SHP77 treated with DMSO at 0.1 percent for 48 hours (cell line): ENCODE results near the gene EXOC1.
"Not testable (repeated sequence)": the region's sequence is repeated elsewhere in the genome, so short reads cannot be mapped to it uniquely, and the experiment has no call there.

Source experiments
- DNase-seq: peaks from one replicate; lab custom pipeline; 2025; lab: John Stamatoyannopoulos, UW

Gene EXOC1, protein sequence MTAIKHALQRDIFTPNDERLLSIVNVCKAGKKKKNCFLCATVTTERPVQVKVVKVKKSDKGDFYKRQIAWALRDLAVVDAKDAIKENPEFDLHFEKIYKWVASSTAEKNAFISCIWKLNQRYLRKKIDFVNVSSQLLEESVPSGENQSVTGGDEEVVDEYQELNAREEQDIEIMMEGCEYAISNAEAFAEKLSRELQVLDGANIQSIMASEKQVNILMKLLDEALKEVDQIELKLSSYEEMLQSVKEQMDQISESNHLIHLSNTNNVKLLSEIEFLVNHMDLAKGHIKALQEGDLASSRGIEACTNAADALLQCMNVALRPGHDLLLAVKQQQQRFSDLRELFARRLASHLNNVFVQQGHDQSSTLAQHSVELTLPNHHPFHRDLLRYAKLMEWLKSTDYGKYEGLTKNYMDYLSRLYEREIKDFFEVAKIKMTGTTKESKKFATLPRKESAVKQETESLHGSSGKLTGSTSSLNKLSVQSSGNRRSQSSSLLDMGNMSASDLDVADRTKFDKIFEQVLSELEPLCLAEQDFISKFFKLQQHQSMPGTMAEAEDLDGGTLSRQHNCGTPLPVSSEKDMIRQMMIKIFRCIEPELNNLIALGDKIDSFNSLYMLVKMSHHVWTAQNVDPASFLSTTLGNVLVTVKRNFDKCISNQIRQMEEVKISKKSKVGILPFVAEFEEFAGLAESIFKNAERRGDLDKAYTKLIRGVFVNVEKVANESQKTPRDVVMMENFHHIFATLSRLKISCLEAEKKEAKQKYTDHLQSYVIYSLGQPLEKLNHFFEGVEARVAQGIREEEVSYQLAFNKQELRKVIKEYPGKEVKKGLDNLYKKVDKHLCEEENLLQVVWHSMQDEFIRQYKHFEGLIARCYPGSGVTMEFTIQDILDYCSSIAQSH

GRCh38 chr4:55853484-55854046 lies at the start of gene EXOC1:
Gene EXOC1 (plus strand): TSS chr4:55853648. CDS start chr4:55858324, 4,676 bp downstream.
- DNase-seq: peak; percentile 98

- DNase-seq: no peak
These were observed 45.9 kb upstream of the EXOC1 start for GRCh38 chr4:55807556-55807955.

DNA sequence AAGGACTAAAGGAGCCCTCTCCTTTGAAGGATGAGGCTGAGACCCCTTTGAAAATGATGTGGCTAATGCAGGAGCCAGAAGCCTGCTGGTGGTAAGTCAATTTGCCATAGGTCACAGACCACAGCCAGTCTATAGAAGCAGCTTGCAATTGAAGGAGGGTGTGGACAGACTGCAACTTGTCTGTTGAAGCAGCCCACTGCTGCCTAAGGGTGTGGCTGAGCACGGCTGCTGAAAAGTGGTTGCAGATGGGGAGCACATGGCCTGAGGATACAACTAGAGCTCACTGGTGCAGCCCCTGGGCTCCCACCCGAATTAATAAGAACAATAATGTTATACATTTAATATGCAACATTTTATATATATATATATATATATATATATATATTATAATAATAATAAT lies 45.3 kb upstream of the EXOC1 start:
- no peak for DNase-seq

DNA sequence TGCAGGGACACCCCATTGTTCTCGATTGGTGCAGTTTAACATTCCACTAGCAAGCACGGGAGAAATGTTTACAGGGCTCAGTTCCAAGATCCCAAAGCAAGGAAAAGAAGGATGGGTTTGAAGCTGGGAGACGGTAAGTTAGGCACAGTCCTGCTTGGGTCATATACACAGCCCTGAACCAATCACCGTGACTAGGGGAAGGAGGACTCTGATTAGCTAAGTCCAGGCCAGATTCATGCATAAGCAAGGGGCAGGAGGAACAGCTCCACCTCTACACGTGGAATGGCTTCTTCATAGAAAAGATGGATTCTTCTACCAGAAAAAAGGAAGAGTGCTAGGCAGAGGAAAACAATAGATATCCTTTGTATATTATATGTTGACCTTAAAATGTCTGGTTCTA lies 44.8 kb upstream of the EXOC1 start:
- DNase-seq: no peak

DNA sequence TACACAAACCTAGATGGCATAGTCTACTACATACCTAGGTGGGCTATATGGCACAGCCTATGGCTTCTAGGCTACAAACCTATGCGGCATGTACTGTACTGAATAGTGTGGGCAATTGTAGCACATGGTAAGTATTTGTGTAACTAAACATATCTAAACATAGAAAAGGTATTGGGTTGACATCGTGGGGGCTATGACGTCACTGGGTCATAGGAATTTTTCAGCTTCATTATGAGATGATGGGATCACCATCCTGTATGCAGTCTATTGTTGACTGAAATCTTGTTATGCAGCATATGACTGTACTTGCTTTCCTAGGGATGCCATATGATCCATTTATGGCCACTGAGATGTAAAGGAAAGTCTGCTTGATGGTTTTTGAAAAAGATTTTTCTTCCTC lies 35.8 kb upstream of the EXOC1 start:
- no peak for DNase-seq

DNA sequence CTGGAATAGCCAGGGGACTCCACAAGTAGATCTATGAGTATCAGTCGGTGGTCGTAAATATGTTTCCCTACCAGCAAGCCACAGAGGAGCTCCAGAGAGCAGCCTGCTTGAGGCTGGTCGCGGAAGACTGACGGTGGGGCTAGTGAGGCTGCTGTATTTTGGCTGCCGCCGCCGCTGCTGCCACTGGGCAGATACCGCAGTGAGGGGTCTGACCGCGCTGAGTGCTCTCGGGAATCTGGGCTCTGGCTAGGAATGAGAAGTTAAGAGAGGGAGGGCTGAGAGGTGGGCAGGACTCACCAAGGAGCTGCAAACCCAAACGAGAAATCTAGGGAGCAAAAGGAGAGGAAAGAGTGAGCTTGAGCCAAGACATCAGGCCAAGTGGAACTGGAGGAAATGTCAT lies 33.8 kb upstream of the EXOC1 start, which contains the start of gene EXOC1L:
Gene EXOC1L (plus strand): TSS at position 157 of the 400 bp plus-strand sequence. CDS start 237 bp downstream, at position 394.
- DNase-seq: no peak

DNA sequence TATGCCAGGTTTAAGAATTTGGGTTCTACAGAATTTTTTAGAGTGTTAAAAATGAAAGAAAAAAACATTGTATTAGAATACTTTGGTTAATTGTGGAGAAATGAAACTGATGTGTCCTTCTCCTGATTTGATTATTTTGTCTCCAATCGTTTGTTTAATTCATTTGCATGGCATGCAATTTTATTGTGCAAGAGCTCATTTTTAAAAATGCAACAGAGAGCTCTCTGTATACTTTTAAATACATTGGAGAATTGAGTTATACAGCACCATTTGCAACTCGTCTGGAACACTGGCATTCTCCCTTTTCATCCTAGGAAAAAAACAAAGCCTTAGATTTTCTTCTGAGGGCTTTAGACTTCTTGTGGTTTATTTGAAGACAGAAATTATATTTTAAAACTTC lies 33.2 kb upstream of the EXOC1 start:
- DNase-seq: no peak

GRCh38 chr4:55822329-55822728 lies 31.1 kb upstream of the EXOC1 start:
- no peak for DNase-seq

DNA sequence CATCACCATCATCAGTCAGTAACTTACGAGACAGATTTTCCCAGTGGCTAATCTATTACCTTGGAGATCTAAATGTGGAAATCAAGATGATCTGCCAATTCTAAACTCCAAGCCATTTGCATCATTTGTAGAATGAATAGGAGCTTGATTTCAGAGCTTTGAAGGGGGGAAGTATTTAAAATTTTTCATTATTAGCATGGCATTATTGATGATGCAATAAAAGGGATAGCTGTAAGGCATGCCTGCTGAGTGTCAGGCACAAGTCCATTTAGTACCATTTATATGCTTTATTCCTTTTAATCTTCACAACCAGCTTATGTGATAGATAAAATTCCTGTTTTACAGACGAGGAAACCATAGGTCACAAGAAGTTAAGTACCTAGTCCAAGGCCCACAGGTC lies 28.6 kb upstream of the EXOC1 start:
- DNase-seq: no peak

- DNase-seq: no peak
These were observed 26.5 kb upstream of the EXOC1 start for GRCh38 chr4:55826986-55827385.

DNA sequence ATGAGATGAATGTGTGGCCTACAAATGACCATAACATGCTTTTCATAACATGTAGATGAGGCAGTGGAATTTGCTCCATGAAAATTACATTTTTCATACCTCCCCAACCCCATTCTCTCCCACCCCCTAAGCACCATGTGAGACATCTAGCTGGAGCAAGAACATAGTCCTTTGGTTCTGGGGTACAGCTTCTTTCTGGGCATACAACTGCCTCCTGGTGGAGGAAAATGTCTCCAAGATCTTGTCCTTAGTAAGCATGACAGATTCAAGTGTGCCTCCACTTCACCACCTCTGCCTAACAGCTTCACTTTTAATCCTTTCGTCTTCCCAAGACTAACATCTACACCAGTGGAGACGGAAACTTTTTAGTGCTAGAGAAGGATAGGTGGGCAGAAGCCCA lies 25.9 kb upstream of the EXOC1 start:
- no peak for DNase-seq

DNA sequence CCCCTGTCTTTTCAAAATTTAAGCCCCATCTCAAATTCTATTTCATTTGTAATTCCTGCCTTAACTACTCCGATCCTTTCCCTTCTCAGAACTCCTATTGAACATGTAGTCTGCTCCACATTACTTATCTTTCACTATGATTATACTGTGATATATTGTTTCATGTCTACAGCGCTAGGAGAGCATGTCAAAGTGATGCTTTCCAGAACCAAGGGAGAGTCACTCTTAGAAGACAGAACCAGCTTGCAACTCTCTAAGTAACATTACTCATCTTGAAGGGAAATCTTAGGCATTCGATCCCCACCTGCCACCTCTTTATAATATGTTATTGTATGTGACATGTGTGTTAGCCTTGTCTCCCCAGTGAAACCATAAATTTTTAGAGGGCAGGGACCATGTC lies 23.4 kb upstream of the EXOC1 start:
- no peak for DNase-seq

DNA sequence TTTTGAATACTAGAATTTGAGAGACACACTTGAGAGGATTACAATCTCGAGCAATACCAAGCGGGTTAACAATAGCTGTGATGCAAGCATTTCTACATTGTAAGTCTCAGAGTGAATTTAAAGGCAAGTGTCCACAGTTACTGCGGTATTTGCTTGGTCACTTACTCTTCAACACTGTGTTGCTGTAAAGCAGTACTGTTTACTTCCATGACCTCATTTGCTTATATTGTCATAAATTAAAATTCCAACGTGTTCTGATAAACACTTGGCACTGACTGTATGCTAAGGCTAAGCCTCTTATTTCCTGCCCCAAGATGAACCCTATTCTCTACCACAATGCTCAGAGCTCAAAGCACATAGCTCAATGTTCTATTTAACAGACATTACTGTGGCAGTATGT lies 22.7 kb upstream of the EXOC1 start:
- DNase-seq: no peak

- DNase-seq: no peak
These were observed 19.2 kb upstream of the EXOC1 start for GRCh38 chr4:55834086-55834795.

DNA sequence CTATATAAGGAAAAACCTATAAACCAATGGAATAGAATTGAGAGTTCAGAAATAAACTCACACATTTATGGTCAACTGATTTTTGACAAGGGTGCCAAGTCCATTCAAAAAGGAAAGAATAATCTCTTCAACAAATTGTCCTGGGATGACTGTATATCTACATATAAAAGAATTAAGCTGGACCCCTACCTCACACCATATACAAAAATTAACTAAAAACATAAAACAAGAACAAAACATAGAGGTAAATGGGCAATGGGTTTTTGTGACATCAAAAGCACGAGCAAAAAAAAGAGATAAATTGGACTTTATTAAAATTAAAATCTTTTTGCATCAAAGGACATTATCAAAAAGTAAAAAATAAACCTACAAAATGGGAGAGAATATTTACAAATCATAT lies 15.5 kb upstream of the EXOC1 start:
- no peak for DNase-seq

DNA sequence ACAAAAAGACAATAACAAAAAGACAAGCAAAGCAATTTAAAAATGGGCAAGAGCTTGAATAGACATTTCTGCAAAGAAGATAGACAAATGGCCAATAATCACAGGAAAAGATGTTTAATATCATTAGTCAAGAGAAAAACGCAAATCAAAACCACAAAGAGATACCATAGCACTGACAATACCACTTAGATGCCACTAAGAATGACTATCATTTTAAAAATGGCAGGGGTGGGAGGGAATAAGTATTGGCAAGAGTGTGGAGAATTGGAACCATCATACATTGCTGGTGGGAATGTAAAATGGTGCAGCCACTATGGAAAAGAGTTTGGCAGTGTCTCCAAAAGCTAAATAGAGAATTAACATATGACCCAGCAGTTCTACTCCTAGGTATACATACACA lies 15.1 kb upstream of the EXOC1 start:
- DNase-seq: no peak

- no peak for DNase-seq
These were observed 14.5 kb upstream of the EXOC1 start for GRCh38 chr4:55838952-55839351.

GRCh38 chr4:55840956-55841355 lies 12.5 kb upstream of the EXOC1 start:
- no peak for DNase-seq

GRCh38 chr4:55841373-55842239 lies 11.8 kb upstream of the EXOC1 start:
- DNase-seq: peak; percentile 19

DNA sequence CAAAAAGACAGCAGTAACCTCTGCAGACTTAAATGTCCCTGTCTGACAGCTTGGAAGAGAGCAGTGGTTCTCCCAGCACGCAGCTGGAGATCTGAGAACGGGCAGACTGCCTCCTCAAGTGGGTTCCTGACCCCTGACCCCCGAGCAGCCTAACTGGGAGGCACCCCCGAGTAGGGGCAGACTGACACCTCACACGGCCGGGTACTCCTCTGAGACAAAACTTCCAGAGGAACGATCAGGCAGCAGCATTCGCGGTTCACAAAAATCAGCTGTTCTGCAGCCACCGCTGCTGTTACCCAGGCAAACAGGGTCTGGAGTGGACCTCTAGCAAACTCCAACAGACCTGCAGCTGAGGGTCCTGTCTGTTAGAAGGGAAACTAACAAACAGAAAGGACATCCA lies 11.1 kb upstream of the EXOC1 start:
- not testable (repeated sequence) for DNase-seq

DNA sequence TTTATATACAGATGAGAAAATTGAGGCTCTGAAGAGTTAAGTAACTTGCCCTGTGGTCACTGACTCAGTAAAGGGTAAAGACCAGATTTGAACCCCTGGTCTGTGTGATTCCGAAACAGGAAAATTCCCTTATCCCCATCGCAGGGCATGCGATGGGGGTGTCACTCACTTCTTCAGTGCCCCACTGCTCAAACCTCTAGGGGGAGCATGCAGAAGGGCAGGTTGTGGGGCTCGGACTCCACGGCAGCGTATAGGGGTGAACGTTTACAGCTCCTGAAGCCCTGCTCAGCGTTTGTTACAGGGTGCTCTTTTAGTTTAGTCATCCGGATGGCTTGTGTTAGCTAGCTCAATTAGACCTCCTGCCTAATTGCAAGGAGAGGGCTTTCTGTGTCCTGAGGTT lies 3.7 kb upstream of the EXOC1 start:
- no peak for DNase-seq
